GM18907 (cell line): ENCODE data around the gene MACF1.
"Not testable (repeated sequence)": the region's sequence is repeated elsewhere in the genome, so short reads cannot be mapped to it uniquely, and the experiment has no call there.

Source experiments
- ATAC-seq: cut with Tn5 transposase; IDR thresholded peaks from one replicate; pipeline ENCODE4 v1.9.1; 2021; ENCODE audit warnings: mild to moderate bottlenecking, moderate library complexity; ENCODE audit not compliant: unreplicated experiment

MACF1 gene

DNA sequence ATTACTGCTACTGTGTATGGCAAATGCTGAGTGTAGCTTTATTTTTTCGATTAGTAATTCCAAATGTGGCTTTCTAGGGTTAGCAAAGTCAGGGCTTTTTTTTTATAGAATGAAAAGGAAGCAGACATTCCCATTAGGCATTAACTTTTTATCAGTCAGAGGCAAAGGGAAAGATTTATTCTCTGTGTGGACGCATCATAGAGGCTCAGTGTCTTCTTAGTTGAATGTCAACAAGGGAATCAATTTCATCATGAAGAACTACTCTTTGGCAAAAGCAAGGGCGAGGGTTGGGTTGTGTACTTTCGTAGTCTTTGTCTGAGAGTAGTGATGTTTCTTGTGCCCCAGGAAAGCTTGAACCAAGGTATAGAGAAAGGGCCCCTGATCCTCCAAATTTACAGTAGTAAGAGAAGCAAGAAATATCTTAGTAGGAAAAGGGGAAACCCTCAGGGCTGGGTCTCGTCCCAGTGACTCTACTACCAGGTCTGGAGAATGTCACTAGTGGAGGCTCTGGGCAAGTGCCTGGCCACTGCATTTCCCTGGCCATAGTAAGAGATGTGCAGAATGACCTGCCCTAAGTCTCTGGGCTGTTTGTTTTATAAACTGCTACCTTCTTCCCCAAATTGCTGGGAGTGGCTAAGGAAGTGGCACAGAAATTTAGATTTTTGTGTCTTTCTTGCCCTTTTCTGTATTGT is 30.0 kb upstream of the MACF1 start:
- ATAC-seq, result no peak

DNA sequence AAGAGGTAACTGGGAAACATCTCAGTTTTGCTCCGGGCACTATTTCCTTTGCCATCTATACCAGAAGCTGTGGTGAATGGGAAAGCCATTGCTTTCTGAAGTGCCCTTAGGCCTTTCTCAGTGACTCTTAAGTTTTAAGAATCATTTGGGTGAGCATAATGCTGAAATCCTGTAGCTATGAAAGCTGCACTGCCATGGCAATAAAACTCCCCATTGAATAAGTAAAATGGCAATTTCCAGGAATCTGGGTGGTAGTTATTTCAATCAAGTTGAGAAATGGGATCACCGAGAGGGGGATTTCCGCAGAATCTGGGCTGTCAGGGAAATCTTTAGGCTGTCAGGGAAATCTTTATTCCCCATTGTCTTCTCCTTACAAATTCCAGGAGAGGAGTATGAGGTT is 26.8 kb upstream of the MACF1 start:
- no peak for ATAC-seq

DNA sequence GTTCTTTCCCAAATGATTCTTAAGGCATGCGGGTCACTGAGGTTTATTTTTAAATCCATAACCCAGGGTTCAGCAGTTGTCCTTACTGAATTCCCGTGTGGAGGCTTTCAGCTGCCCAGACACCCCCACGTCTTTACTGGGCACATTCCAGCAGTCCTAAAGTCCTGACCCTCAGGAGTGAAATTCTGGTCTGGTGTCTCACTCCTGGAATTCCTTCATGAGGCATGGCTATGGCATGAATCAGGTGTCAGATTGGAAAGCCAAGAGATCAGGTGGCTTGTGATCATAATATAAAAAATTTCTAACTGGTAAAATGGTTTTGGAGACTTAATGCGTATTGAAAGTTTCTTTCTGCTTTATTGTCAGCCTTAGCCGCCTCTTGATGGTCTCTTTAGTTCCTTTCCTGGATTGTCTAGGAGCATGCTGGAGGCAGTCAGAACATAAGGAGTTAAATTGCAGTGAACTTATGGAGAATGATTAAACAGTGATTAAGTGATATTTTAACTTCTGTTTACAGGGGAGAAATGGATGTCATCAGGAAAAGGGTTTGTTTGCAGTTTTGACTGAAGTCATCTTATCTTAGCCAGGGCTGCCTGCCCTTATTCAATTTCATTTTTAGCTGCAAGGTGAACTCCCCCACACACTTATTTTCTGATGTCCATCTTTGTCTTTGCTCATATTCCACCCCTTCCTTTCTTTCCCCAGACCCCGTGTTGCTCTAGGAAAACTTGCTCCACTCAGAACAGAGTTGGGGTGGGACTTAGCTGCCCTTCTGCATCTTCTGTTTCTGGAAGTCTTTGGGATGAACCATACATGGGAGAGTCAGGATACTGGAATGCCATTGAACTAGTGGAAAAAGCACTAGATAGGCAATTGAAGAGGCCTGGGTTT is 25.7 kb upstream of the MACF1 start:
- no peak for ATAC-seq

DNA sequence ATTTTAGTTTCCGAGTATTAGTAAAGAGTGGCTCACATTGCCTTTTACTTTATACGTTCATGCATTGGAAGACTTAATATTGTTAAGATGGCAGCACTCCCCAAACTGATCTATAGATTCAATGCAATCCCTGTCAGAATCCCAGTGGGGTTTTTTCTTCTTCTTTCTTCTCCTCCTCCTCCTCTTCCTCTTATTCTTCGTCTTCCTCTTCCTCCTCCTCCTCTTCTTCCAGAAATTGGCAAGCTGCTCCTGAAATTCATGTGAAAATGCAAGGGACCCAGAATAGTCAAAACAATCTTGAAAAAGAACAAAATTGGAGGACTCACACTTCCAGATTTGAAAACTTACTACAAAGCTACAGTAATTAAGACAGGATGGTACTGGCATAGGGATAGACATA is 23.2 kb upstream of the MACF1 start:
- no peak for ATAC-seq

DNA sequence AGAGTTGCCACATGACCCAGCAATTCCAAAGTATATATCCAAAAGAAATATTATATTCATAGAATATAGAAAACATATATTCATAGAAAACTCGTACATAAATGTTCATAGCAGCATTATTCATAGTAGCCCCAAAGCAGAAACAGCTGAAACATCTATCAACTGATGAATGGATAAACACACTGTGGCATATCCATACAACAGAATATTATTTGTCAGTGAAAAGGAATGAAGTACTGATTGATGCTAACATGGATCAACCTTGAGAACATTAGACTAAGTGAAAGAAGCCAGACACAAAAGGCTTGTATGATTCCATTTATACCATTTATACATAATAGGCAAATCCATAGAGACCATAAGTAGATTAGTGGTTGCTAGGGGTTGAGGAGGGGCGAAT is 21.7 kb upstream of the MACF1 start:
- ATAC-seq, result no peak

DNA sequence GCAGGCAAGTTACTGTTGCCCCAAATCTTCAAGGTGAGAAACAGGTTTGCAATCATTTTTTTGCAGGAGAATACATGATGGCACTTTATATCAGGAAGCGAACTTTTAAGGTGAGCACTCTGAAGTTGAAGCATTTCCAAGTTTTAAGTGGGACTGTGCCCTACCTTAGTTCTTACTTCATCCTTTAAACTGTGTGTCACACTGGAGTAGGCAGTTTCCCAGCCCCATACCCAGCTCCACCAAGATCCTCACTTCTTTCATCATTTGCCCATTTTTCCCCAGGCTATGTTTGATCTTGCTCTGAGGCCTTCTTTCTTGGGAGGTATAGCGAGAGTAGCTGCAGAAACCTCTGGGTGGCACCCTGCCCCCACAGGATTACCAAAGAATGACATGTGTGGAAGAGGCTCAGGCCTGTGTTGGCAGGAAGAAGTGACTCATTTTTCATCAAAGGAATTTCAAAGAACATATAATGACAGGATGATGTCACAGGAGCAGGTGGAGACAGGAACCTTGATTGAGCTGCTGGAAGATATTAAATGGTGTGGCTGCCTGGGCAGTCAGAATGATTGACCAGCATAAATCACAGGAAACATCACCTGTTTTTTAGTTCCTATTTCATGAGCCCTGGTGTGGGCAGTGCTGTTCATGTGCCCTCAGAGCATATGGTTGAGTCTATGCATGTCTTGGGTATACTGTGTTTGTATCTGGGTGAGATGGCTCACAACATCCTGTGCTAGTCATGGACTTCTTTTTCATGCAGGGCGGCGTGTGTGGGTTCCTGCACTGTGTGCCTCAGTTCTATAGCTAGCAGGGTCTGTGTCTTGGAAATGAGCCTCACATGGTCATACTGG is 20.8 kb upstream of the MACF1 start:
- ATAC-seq, result peak; percentile 68

DNA sequence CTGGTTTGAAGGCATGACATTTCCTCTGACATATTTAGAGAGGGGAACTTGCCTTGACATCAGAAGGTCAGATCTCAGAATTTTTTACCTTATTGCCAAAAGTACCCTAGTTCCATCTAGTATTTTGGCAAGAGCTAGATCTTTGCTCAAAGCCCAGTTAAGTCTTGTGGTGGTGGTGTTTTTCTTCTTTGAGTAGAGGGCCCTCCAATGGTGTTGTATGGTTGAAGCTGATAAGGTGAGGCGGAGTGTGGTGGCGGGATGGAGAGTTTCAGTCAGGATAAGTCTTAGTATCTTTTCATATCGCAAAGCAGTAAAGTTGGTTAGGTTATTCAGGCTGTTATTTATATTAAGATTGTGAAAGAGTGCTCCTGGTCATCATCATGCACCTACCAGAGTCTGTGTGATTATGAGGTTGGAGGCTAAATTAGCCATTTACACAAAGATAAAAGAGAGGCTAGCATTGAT is 20.1 kb upstream of the MACF1 start:
- ATAC-seq, result no peak

DNA sequence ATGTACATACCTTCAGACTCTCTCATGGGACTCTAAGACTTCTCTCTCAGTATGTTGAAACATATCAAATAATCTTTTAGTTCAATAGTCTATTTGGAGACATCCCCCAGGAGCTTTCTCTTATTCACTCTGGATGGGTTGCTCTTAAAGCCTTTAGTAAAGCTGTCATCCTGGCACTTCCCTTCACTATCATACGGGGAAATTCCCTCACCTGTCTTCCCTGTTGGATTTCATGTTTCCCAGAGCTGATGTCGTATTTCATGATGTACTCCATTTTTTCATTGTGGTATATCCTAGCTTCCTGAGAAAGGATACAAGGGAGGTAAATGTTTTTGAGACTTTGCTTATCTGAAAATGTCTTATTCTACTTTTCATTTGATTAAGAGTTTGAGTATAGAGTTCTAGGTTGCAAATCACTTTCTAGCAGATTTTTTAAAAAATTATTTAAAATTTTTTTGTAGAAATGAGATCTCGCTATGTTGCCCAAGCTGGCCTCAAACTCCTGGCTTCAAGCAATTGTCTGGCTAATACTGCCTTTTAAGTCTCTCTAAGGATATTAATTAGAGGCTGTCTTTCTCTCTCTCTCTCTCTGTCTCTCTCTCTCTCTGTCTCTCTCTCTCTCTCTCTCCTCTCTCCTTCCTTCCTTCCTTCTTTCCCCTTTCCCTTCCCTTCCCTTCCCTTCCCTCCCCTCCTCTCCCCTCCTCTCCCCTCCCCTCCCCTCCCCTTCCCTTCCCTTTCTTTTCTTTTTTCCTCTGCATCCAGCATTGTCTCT is 17.0 kb upstream of the MACF1 start:
- no peak for ATAC-seq

DNA sequence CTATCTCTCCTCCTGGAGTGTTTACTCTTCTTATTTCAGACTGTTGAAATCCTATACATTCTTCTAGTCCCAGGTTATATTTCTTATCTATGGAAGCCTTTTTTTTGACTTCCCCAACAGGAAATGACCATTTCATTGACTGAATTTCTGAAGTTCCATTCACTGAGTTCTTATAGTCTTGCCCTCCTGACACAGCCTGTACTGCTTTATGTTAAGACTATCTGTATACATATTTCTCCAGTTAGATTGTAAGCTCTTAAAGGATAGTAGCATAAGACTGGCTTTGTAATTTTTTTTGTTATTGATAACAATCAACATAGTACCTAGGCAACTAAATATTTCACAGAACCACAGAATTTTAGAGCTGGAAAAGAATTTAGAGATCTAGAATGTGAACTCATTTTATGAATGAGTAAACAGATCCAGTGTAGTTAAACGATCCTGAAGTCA is 14.9 kb upstream of the MACF1 start:
- ATAC-seq, result no peak

DNA sequence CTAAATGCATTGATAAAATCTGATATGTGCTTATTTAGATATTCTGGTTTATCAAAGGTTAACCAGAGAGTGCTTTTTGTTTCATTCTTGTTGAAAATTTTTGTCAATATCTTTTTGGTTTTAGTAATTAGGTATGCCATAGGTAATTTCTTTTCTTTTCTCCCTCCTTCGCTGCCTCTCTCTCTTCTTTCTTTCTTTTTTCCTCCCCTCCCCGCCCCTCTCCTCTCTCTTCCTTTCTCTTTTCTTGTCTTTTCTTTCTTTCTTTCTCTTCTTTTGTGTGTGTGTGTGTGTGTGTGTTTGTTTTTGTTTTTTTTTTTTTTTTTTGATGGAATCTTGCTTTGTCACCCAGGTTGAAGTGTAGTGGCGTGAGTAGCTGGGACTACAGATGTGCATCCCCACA is 14.4 kb upstream of the MACF1 start:
- no peak for ATAC-seq

DNA sequence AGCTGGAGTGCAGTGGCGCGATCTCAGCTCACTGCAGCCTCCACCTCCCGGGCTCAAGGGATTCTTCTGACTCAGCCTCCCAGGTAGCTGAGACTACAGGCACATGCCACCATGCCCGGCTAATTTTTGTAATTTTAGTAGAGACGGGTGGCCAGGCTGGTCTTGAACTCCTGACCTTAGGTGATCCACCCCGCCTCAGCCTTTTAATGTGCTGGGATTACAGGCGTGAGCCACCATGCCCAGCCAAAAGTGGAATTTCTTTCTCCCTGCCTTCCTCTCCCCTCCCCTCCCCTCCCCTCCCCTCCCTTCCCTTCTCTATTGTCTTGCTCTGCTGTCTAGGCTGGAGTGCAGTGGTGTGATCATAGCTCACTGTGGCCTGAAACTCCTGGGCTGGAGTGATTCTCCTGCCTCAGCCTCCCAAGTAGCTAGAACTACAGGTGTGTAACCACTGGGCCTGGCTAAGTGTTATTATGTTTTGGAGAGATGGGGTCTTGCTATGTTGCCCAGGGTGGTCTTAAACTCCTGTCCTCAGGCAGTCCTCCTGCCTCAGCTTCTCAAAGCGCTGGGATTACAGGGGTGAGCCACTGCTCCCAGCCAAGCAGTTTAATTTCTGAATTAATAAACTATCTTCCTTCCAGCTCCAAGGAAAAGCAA is 10.0 kb upstream of the MACF1 start:
- no peak for ATAC-seq

DNA sequence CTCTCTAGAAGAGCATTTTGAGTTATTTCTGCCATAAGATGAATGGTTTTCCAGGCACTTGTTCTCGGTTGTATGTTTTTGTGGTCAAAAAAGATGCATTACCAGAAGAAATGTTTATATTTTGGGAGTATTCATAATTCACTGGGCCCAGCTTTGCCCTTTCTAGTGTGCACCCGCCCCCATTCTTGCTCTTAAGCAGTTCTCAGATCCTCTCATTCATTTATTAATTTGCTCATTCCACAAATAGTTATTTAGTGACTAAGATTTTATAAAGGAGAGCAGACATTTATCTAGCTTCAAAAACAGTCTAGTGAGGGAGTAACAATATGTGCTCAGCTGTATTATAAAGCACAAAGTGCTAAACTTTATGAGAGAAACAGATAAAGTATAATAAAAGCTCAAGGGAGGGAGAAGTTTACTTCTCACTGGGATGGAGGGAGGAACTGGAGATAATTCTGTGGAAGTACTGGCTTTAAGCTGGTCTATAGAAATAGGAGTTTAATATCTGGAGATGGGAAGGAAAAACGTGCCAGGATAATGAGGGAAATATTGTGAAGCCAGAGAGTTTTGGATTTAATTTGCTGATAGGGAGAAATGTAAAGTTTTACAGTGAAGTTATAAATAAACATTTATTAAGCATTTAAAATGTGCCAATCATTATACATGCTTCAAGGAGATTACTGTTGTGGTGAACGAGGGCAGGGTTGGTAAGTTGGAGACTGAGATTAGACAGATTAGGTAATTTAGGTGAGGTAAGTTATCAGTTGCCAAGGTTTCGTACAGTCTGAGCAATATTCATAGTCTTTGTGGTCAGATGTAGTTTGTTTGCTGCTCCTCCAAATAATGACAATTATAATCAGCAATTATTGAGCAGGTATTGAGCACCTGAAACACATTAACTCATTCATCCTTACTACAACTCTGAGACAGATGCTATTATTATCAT is 9.1 kb upstream of the MACF1 start:
- no peak for ATAC-seq

DNA sequence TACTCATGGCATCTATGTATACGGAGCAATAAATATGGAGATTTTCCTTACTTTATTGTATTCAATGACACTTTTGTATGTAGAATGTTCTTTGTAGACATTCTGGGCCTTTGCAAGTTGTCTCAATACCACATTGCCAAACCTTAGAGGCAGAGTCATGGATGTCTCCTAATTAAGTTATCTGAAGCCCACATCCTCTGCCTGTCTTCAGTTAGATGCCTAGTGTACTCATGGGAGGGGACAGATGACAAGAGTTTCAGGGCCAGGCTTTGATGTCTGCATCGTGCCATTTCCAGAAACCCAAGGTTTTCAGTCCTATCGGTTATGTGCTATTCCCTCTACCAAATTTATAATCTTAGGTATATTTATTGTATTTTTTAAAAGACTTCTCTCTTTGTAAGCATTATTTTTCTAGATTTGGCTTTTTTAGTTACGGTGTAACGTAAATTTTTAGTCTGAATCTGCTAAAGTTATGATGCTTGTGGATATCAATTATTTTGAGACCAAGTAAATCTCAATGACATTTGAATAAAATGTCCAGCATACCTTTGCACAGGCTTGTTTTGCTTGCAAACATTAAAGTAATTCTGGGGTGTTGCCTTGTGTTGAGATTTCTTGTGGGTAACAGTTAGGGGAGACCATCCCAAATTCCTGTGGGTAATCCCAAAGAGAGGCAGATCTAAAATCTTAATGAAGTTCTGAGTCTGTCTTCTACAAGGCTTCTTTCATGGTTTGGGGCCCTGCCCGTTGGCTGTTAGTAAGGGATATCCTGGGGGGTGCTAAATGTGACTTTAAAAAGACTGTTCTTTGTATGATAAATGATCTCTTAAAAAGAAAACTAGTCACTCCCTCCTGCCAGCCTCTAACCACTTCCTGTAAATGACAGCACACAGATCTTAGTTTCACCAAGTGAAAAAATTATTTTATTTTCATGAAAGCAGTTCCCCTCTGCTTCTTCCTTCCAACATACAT is 8.0 kb upstream of the MACF1 start:
- ATAC-seq, result peak; percentile 47

DNA sequence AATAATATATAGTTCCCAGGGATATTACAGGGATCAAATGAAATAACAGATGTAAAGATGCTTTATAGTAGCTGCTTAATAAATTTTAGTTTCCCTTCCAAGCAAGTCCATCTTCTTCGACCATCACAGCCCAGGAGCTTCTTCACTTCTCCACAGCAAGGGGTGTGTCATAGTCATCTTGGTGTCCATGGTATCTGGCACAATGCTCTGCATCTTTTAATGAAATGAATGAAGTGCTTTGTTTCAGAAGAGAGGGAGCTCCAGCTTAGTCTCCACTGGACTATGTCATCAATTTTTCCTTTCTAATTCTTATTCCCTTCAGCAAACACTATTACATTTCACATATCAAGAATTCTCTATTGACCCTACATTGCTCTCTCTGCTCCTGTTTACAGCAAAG is 4.9 kb upstream of the MACF1 start:
- ATAC-seq, result no peak

DNA sequence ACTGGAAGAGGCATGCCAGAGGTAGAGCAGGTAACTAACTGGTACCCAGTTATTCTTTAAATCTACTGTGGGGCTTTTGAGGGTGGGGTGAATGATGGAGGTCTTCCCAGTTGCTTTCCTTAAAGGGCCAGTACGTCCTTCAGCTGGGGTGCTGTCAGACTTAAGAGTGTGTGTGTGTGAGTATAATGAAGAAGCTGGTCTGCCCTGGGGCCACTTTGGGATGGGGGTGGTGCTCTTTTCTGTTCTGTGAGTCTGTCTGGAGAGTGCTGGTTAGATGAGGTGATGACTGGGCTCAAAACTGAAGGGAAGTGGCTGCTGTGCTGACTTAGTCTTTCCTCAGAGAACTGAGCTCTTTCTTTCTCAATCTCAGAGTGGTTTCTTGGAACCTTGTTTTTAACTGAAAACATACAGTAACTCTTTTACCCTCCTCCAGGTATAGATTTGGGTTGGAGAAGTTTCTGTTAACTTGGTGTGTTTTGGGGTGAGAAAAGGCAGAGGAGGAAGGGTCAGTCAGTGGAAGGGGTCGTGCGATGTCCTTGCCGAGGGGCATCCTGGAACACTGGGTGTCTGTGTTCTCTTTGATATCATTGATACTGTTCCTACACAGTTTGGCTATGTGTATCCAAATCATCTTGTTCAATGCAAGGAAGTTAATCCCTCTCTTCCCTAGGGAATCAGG is 746 bp downstream of the MACF1 start:
- peak; percentile 62 for ATAC-seq

DNA sequence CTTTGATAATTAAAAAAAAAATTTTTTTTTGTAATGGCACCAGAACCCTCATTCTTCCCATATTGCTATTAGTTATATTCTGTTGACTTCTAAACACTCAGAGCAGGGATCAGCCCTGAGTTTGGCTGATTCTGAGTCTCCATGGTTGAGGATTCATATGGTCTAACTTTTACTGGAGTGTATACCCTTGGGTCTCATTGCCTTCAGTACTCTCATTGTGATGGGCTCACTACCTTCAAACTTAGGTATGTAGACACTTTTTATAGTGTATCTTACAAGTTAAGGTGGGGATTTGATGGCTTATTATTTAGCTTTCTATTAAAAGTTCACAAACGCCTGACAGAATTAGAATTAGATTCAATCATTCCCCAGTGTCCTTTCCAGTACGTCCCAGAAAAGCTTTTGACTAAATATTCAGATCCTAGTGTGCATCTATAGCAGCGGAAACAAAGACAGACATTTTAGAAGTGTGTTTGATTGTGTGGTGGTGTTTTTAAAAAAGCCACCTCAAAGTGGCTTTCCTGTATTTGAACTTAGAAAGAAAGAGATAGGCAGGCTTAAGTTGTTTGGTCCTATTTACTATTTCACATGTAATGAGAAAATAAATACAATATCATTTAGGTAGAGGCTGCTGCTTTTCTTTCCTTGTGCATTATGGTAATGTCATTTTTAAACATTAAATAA is 1.4 kb downstream of the MACF1 start:
- no peak for ATAC-seq

DNA sequence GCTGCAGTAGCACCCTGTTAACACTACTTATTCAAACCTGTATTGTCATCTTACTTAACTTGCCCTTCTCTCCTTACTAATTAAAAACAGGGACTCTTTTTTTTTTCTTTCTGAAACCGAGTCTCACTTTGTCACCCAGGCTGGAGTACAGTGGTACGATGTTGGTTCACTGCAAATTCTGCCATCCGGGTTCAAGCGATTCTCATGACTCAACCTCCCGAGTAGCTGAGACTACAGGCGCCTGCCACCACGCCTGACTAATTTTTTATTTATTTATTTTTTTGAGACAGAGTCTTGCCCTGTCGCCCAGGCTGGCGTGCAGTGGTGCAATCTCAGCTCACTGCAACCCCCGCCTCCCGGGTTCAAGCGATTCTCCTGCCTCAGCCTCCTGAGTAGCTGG is 3.9 kb downstream of the MACF1 start:
- ATAC-seq, result not testable (repeated sequence)
